ENCODE data around the gene KIF5A. TPM values are rescaled to one million over a fixed set of nuclear protein-coding genes. Genes with fewer than 3 reads are reported as not detected.
"Not testable (repeated sequence)": the region's sequence is repeated elsewhere in the genome, so short reads cannot be mapped to it uniquely, and the experiment has no call there.

The KIF5A gene
- total RNA-seq, 2 experiments from 2014 or later: 1.9 to 2.1 TPM

GRCh38 chr12:57515408-57515933 lies 34.4 kb upstream of the KIF5A start:
- CTCF ChIA-PET: interaction anchor here (1.0 to 1.5 kb wide), 4 partner anchors 12 to 59 kb away, joined by 3 to 5 read pairs (median 4); no protein-coding TSS in a partner anchor
- no peaks in the 10 kb centered on the region for H3K27me3 Mint-ChIP-seq
- peak overlapping the region; percentile 31 for H3K27ac Mint-ChIP-seq
- H3K36me3 Mint-ChIP-seq: peaks cover 74% of the 10 kb centered on the region
- H3K4me3 Mint-ChIP-seq: no peak overlapping the region
- no peaks in the 10 kb centered on the region for H3K9me3 Mint-ChIP-seq (ENCODE audit: low read depth)
- peaks cover 23% of the 10 kb centered on the region for H3K4me1 Mint-ChIP-seq
- no peak for ATAC-seq
- DNase-seq: no peak

GRCh38 chr12:57515934-57516541 lies 33.8 kb upstream of the KIF5A start:
- no peak overlapping the region for H3K4me3 Mint-ChIP-seq
- CTCF ChIA-PET: interaction anchor here (1.0 to 1.5 kb wide), 5 partner anchors 13 to 60 kb away, joined by 3 to 5 read pairs (median 4); no protein-coding TSS in a partner anchor
- no peaks in the 10 kb centered on the region for H3K27me3 Mint-ChIP-seq
- H3K4me1 Mint-ChIP-seq: peaks cover 26% of the 10 kb centered on the region
- no peak for DNase-seq
- H3K36me3 Mint-ChIP-seq: peaks cover 74% of the 10 kb centered on the region
- no peaks in the 10 kb centered on the region for H3K9me3 Mint-ChIP-seq (ENCODE audit: low read depth)
- peak overlapping the region; percentile 35 for H3K27ac Mint-ChIP-seq
- no peak for ATAC-seq

- no peak overlapping the region for H3K4me3 Mint-ChIP-seq
- DNase-seq: no peak
- H3K4me1 Mint-ChIP-seq: peaks cover 32% of the 10 kb centered on the region
- no peaks in the 10 kb centered on the region for H3K9me3 Mint-ChIP-seq (ENCODE audit: low read depth)
- CTCF ChIA-PET: interaction anchor here (1.0 to 1.9 kb wide), 3 partner anchors 36 to 61 kb away, joined by 4 to 6 read pairs (median 4); no protein-coding TSS in a partner anchor
- peak overlapping the region; percentile 12 for H3K27ac Mint-ChIP-seq
- ATAC-seq: no peak
- peaks cover 71% of the 10 kb centered on the region for H3K36me3 Mint-ChIP-seq
- H3K27me3 Mint-ChIP-seq: no peaks in the 10 kb centered on the region
Observed at GRCh38 chr12:57516617-57517153, 33.2 kb upstream of the KIF5A start.

DNA sequence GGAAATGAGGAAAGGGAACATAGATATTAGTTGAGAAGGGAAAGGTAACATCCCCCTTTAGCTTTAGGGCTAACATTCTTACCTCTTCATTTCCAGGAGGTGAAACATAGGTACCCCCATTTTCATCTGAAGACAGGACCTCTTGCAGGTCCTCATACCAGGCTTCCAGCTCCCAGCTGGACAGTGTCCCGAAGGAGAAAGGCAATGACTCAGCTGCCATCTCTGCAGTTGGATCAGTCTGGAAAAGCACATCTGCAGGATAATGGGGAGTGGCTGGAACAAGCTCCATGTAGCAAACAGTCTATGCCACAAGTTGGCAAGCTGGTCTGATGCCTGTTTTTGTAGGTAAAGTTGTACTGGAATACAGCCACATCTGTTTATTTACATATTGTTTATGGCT lies 32.7 kb upstream of the KIF5A start:
- ATAC-seq: no peak
- H3K27ac Mint-ChIP-seq: peak overlapping the region; percentile 62
- no peak for DNase-seq
- H3K9me3 Mint-ChIP-seq (ENCODE audit: low read depth): no peaks in the 10 kb centered on the region
- H3K4me1 Mint-ChIP-seq: peaks cover 37% of the 10 kb centered on the region
- no peak overlapping the region for H3K4me3 Mint-ChIP-seq
- CTCF ChIA-PET: interaction anchor here (1.0 to 1.9 kb wide), 4 partner anchors 16 to 61 kb away, joined by 3 to 6 read pairs (median 4); no protein-coding TSS in a partner anchor
- H3K27me3 Mint-ChIP-seq: no peaks in the 10 kb centered on the region
- H3K36me3 Mint-ChIP-seq: peaks cover 67% of the 10 kb centered on the region

GRCh38 chr12:57517718-57518117 lies 32.1 kb upstream of the KIF5A start:
- peaks cover 37% of the 10 kb centered on the region for H3K4me1 Mint-ChIP-seq
- DNase-seq; H3K9me3 Mint-ChIP-seq (ENCODE audit: low read depth); H3K27me3 Mint-ChIP-seq; ATAC-seq; H3K4me3 Mint-ChIP-seq: not testable (repeated sequence)
- peaks cover 61% of the 10 kb centered on the region for H3K36me3 Mint-ChIP-seq
- CTCF ChIA-PET: interaction anchor here (1.1 to 1.9 kb wide), 2 partner anchors 16 to 62 kb away, joined by 3 to 6 read pairs; no protein-coding TSS in a partner anchor
- H3K27ac Mint-ChIP-seq: peak overlapping the region; percentile 62

DNA sequence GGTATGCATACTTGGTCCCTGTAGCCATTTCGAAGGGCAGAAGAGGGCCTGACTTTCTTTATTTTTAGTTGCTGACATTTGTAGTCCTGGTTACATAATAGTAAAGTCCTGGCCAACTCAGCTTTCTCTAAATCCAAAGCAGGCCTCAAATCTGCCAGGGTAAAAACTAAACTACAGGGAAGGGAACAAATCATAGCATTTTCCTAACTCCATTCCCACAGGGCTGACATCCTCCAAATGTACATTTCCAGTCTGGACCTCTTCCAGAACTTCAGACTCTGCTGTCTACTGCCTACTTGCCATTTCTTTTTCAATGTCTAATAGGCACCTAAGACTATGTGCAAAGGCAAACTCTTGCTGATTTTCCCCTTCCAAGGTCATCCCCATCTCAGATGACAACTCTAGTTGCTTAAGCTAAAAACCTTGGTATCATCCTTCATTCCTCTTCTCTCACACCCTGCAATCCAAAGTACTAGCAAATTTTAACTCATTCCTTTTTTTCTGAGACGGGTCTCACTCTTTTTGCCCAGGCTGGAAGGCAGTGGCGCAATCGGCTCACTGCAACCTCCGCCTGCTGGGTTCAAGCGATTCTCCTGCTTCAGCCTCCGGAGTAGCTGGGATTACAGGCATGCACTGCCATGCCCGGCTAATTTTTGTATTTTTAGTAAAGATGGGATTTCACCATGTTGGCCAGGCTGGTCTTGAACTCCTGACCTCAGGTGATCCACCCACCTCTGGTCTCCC lies 31.5 kb upstream of the KIF5A start:
- no peak for ATAC-seq
- DNase-seq: no peak
- CTCF ChIA-PET: interaction anchor here (0.8 to 1.9 kb wide), 5 partner anchors 17 to 62 kb away, joined by 3 to 6 read pairs (median 3); partner anchors contain the start of gene MARS1
- peaks cover 56% of the 10 kb centered on the region for H3K36me3 Mint-ChIP-seq
- peak overlapping the region; percentile 93 for H3K4me3 Mint-ChIP-seq
- peak overlapping the region; percentile 100 for H3K27ac Mint-ChIP-seq
- no peaks in the 10 kb centered on the region for H3K27me3 Mint-ChIP-seq
- peaks cover 40% of the 10 kb centered on the region for H3K4me1 Mint-ChIP-seq
- H3K9me3 Mint-ChIP-seq (ENCODE audit: low read depth): no peaks in the 10 kb centered on the region

- ATAC-seq: no peak
- CTCF ChIA-PET: interaction anchor here (0.8 to 2.7 kb wide), 4 partner anchors 22 to 60 kb away, joined by 3 to 10 read pairs (median 3); partner anchors contain the start of genes GLI1 and MARS1
- no peaks in the 10 kb centered on the region for H3K9me3 Mint-ChIP-seq (ENCODE audit: low read depth)
- peak overlapping the region; percentile 93 for H3K4me3 Mint-ChIP-seq
- H3K4me1 Mint-ChIP-seq: peaks cover 47% of the 10 kb centered on the region
- DNase-seq: peak; percentile 56
- no peaks in the 10 kb centered on the region for H3K27me3 Mint-ChIP-seq
- H3K27ac Mint-ChIP-seq: peak overlapping the region; percentile 100
- peaks cover 54% of the 10 kb centered on the region for H3K36me3 Mint-ChIP-seq
Observed at GRCh38 chr12:57518920-57519795, 30.7 kb upstream of the KIF5A start.

DNA sequence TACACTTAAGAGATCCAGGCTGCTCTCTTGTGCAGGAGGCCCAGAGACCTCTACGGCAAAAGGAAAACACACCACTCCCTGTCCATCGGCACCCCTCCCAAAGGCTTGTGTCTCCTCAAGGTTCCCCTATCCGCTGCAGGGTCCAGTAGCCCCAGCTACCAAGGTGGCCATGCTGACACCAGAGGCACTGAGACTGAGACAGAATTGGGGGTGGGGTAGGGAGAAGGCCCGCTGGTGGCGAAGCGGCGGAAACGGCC lies 30.1 kb upstream of the KIF5A start:
- DNase-seq (no peak), ATAC-seq (peak; percentile 1)
- Mint-ChIP-seq H3K27ac (peak overlapping the region; percentile 100), H3K9me3 (ENCODE audit: low read depth) (no peaks in the 10 kb centered on the region), H3K4me3 (peak overlapping the region; percentile 93), H3K27me3 (no peaks in the 10 kb centered on the region), H3K4me1 (peaks cover 52% of the 10 kb centered on the region), H3K36me3 (peaks cover 53% of the 10 kb centered on the region)
- CTCF ChIA-PET: interaction anchor here (1.0 to 2.7 kb wide), 4 partner anchors 23 to 61 kb away, joined by 3 to 10 read pairs (median 4); partner anchors contain the start of genes DCTN2 and GLI1

DNA sequence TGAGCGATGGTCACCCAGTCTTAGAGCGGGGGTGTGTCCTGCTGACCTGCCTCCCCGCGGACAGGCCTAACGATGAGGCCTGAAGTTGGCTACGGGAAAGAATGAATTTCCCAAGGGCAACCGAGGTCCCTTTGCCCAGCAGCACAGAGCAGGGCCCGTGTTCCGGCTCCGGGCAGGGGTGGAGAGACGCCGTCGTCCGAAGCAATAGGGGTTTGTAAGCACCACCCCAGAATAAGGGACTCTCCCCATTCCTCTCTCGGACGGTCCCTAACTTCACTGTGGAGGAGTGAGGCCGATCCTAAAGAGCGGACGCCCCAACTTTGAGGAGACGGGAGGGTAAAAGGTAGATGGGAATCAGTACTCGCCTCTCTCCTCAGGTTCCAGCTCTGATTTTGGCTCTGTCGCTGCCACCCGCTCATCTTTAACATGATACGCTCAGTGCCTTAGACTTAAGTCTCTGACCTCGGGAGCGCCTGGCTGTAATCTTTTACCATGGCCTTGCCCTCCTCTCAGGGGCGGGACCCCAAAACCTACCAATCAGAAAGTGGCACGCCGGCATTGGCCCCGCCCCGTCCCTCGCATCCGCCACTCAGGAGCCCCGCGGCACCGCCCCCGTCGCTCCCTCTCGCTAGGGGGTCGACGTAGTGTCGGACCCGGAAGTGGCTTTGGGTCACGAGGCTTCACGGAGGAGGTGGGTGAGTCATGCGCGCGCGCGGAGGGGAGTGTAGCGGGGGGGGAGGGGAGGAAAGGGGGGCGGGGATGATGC lies 29.6 kb upstream of the KIF5A start, which contains the start of gene DDIT3:
Gene DDIT3 (minus strand): TSS at position 462 of the 766 bp plus-strand sequence. CDS start 3,108 bp downstream, outside the sequence.
- H3K27me3 Mint-ChIP-seq: no peaks in the 10 kb centered on the region
- peak within 1 kb of the TSS; percentile 100 for H3K27ac Mint-ChIP-seq
- peaks cover 48% of the 10 kb centered on the region for H3K36me3 Mint-ChIP-seq
- no peaks in the 10 kb centered on the region for H3K9me3 Mint-ChIP-seq (ENCODE audit: low read depth)
- ATAC-seq (peak; percentile 73), DNase-seq (peak; percentile 100)
- H3K4me3 Mint-ChIP-seq: peak within 1 kb of the TSS; percentile 93
- CTCF ChIA-PET: interaction anchor here (1.0 to 2.7 kb wide), 7 partner anchors 23 to 91 kb away, joined by 3 to 10 read pairs (median 3); partner anchors contain the start of genes ARHGEF25, DCTN2 and GLI1
- peaks cover 55% of the 10 kb centered on the region for H3K4me1 Mint-ChIP-seq

DNA sequence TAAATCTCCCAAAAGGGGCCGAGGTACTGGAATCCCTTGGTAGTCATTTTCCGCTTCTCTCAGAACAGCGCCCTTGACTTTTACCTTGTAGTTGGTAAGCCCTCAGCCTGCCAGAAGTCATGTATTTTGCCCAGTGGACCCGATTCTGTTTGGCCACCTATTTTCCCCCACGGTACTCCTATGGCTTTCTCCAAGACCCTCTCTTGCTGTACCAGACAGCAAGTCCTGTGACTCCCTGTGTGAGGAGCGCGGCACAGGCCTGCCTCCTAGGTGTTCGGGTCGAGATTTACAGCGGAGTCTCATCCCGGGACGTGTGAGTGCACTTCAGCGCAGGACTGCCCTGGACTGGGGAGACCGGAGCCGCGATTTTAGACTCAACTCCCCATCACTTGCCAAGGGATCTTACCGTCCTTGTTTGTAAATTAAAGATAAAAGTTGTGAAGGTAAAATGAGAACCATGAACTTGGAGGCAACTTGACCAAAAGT lies 28.3 kb upstream of the KIF5A start:
- Mint-ChIP-seq H3K36me3 (peaks cover 35% of the 10 kb centered on the region), H3K27me3 (no peaks in the 10 kb centered on the region), H3K4me3 (peak overlapping the region; percentile 76), H3K4me1 (peaks cover 52% of the 10 kb centered on the region), H3K27ac (peak overlapping the region; percentile 100), H3K9me3 (ENCODE audit: low read depth) (no peaks in the 10 kb centered on the region)
- CTCF ChIA-PET: interaction anchor here (1.1 to 2.7 kb wide), 4 partner anchors 25 to 63 kb away, joined by 3 to 10 read pairs (median 5); partner anchors contain the start of genes DCTN2 and GLI1
- ATAC-seq (no peak), DNase-seq (peak; percentile 64)

GRCh38 chr12:57522011-57522886 lies 27.6 kb upstream of the KIF5A start, which contains the start of gene MBD6:
Gene MBD6 (plus strand): TSS chr12:57522824. CDS start chr12:57524304, 1,480 bp downstream.
- H3K4me1 Mint-ChIP-seq: peaks cover 50% of the 10 kb centered on the region
- no peaks in the 10 kb centered on the region for H3K9me3 Mint-ChIP-seq (ENCODE audit: low read depth)
- H3K36me3 Mint-ChIP-seq: peaks cover 31% of the 10 kb centered on the region
- peak within 1 kb of the TSS; percentile 92 for H3K4me3 Mint-ChIP-seq
- CTCF ChIA-PET: no interaction called here
- DNase-seq (peak; percentile 94), ATAC-seq (peak; percentile 50)
- H3K27ac Mint-ChIP-seq: peak within 1 kb of the TSS; percentile 100
- H3K27me3 Mint-ChIP-seq: no peaks in the 10 kb centered on the region

All from activated CD8-positive, alpha-beta memory T cell treated with anti-CD3 and anti-CD28 coated beads, Interleukin-2, amount 10 ng/mL, durations not matched to agents 7 days and 5 days (primary cell).